SK-N-SH (cell line): ENCODE measurements around the gene TMEM117. TPM values are rescaled to one million over a fixed set of nuclear protein-coding genes. Genes with fewer than 3 reads are reported as not detected.

Experiments used
- CTCF ChIA-PET: fragments of 300-600, 350-600 bp; formaldehyde crosslinking; extraction: SDS; loops from one replicate; lab custom pipeline; 2021; lab: Yijun Ruan, JAX
- POLR2A ChIA-PET: fragments of 350-600 bp; sonication (Branson Sonifier 250); formaldehyde crosslinking; extraction: SDS; loops from one replicate; lab custom pipeline; 2020; ENCODE audit warnings: antibody characterized with exemption, inconsistent platforms; lab: Yijun Ruan, JAX
- DNase-seq: peaks from one replicate; pipeline ENCODE4 v3.0.0; 2012
- H2AFZ ChIP-seq: fragments of 200-600 bp; sonication (generic); 2 replicates; pipeline ENCODE4 v1.8.1; 2016; ENCODE audit warnings: antibody characterized with exemption, mild to moderate bottlenecking, low read depth
- H3F3A ChIP-seq: fragments of 200-600 bp; sonication (generic); replicated peaks from 2 replicates; pipeline ENCODE3; 2016; ENCODE audit warnings: antibody characterized with exemption, mild to moderate bottlenecking; ENCODE audit not compliant: insufficient read depth
- H3K27ac ChIP-seq, 2 experiments: fragments of 200-500 bp in 1 of 2; fragments of 200-600 bp in 1 of 2; sonication (Bioruptor generic) in 1 of 2; sonication (generic), shearing (Covaris generic) in 1 of 2; 2 replicates each; pipeline versions ENCODE4 v1.5.1 to v1.6.1; 2014 to 2016; ENCODE audit warnings: low read depth in 2 of 2, inconsistent platforms in 1 of 2, low read length in 1 of 2, mild to moderate bottlenecking in 1 of 2, mixed read lengths in 1 of 2
- H3K27me3 ChIP-seq: fragments of 200-600 bp; sonication (generic), shearing (Covaris generic); 2 replicates; pipeline ENCODE4 v1.6.1; 2016; ENCODE audit warnings: mixed run types; ENCODE audit not compliant: insufficient read depth
- H3K36me3 ChIP-seq, 2 experiments: fragments of 200-500 bp in 1 of 2; fragments of 200-600 bp in 1 of 2; sonication (Bioruptor generic) in 1 of 2; sonication (generic) in 1 of 2; replicated peaks in 1 of 2; 2 replicates each; pipeline versions ENCODE3 to v1.5.1; 2014 to 2016; ENCODE audit warnings: low read length in 1 of 2, mild to moderate bottlenecking in 1 of 2; ENCODE audit not compliant: insufficient read depth in 2 of 2, control insufficient read depth in 1 of 2
- H3K4me1 ChIP-seq, 2 experiments: fragments of 200-500 bp in 1 of 2; fragments of 200-600 bp in 1 of 2; sonication (Bioruptor generic) in 1 of 2; sonication (generic), shearing (Covaris generic) in 1 of 2; 2 replicates each; pipeline versions ENCODE4 v1.5.1 to v1.6.1; 2014 to 2016; ENCODE audit warnings: low read depth in 1 of 2, low read length in 1 of 2, mixed run types in 1 of 2; ENCODE audit not compliant: insufficient read depth in 2 of 2, control insufficient read depth in 1 of 2
- H3K4me2 ChIP-seq: fragments of 200-600 bp; sonication (generic), shearing (Covaris generic); 2 replicates; pipeline ENCODE4 v1.6.1; 2017; ENCODE audit warnings: mixed run types
- H3K4me3 ChIP-seq, 2 experiments: fragments of 200-500 bp in 1 of 2; fragments of 200-600 bp in 1 of 2; sonication (Bioruptor generic) in 1 of 2; sonication (generic), shearing (Covaris generic) in 1 of 2; 2 replicates each; pipeline versions ENCODE4 v1.5.1 to v1.8.1; 2014 to 2016; ENCODE audit warnings: low read depth in 2 of 2, inconsistent platforms in 1 of 2, low read length in 1 of 2, mild to moderate bottlenecking in 1 of 2, mixed read lengths in 1 of 2, moderate library complexity in 1 of 2
- H3K79me2 ChIP-seq: fragments of 200-600 bp; sonication (generic); 2 replicates; pipeline ENCODE4 v1.8.1; 2017; ENCODE audit warnings: mild to moderate bottlenecking; ENCODE audit not compliant: insufficient read depth
- H3K9ac ChIP-seq: fragments of 200-600 bp; sonication (generic); 2 replicates; pipeline ENCODE4 v1.6.1; 2017; ENCODE audit warnings: mixed run types
- H3K9me2 ChIP-seq: fragments of 200-600 bp; sonication (generic); 2 replicates; pipeline ENCODE4 v1.6.1; 2017; ENCODE audit warnings: mixed run types
- H3K9me3 ChIP-seq: fragments of 200-600 bp; sonication (generic); 2 replicates; pipeline ENCODE4 v1.6.1; 2017; ENCODE audit warnings: mixed run types, mild to moderate bottlenecking, moderate library complexity
- H4K20me1 ChIP-seq: fragments of 200-600 bp; sonication (generic); 2 replicates; pipeline ENCODE4 v1.6.1; 2017; ENCODE audit warnings: mild to moderate bottlenecking, mixed run types; ENCODE audit not compliant: insufficient read depth
- CHD2 ChIP-seq: fragments of 150-350 bp; IDR thresholded peaks from 2 replicates; pipeline ENCODE4 v1.6.1; 2018; ENCODE audit warnings: low read length; ENCODE audit not compliant: partially characterized antibody
- EP300 ChIP-seq, 2 experiments: IDR thresholded peaks; 2 replicates each; pipeline versions ENCODE4 v1.4.0 to v1.6.1; 2012; ENCODE audit warnings: borderline replicate concordance in 1 of 2, low read depth in 1 of 2, low read length in 1 of 2
- EZH2phosphoT487 ChIP-seq: fragments of 200-600 bp; sonication (generic); IDR thresholded peaks from 2 replicates; pipeline ENCODE4 v1.6.1; 2017; ENCODE audit warnings: low read depth, mixed run types, mild to moderate bottlenecking, antibody characterized with exemption, moderate library complexity, borderline replicate concordance
- FOSL2 ChIP-seq: IDR thresholded peaks from 2 replicates; pipeline ENCODE4 v1.4.0; 2012; ENCODE audit warnings: low read depth, mild to moderate bottlenecking, moderate library complexity, borderline replicate concordance
- GABPA ChIP-seq: IDR thresholded peaks from 2 replicates; pipeline ENCODE4 v1.4.0; 2012; ENCODE audit warnings: low read depth, mild to moderate bottlenecking
- GATA2 ChIP-seq: sonication (generic); formaldehyde crosslinking; IDR thresholded peaks from 2 replicates; pipeline ENCODE4 v1.5.0; 2020; ENCODE audit warnings: mild to moderate bottlenecking, missing genetic modification reagents
- JUND ChIP-seq: IDR thresholded peaks from 2 replicates; pipeline ENCODE4 v1.4.0; 2012
- MEF2A ChIP-seq: IDR thresholded peaks from 2 replicates; pipeline ENCODE4 v1.4.0; 2012; ENCODE audit warnings: low read depth, borderline replicate concordance
- PBX3 ChIP-seq: IDR thresholded peaks from 2 replicates; pipeline ENCODE4; 2012
- POLR2AphosphoS5 ChIP-seq: IDR thresholded peaks from 2 replicates; pipeline ENCODE4 v1.6.1; 2012; ENCODE audit warnings: low read depth, low read length
- RAD21 ChIP-seq: IDR thresholded peaks from 2 replicates; pipeline ENCODE4 v1.6.1; 2012; ENCODE audit warnings: mild to moderate bottlenecking, low read length
- REST ChIP-seq: IDR thresholded peaks from 2 replicates; pipeline ENCODE4 v1.6.1; 2012; ENCODE audit warnings: mild to moderate bottlenecking, low read depth, low read length, moderate library complexity
- RFX5 ChIP-seq: IDR thresholded peaks from 2 replicates; pipeline ENCODE4 v1.6.1; 2012; ENCODE audit warnings: mild to moderate bottlenecking, improper control_type of control experiment, low read length
- RXRA ChIP-seq: IDR thresholded peaks from 2 replicates; pipeline ENCODE4 v1.4.0; 2012; ENCODE audit warnings: low read depth, mild to moderate bottlenecking, borderline replicate concordance
- SIN3A ChIP-seq: IDR thresholded peaks from 2 replicates; pipeline ENCODE4 v1.6.1; 2012; ENCODE audit warnings: low read depth, mild to moderate bottlenecking, low read length, moderate library complexity, borderline replicate concordance
- TCF12 ChIP-seq: IDR thresholded peaks from 2 replicates; pipeline ENCODE4 v1.4.0; 2012
- WGBS: methylation state at CpG from one replicate; pipeline ENCODE4 v1.1.6; 2017; ENCODE audit warnings: low lambda C conversion rate; 5-methylcytosine and 5-hydroxymethylcytosine counted together
- polyA plus RNA-seq, 3 experiments: library from polyadenylated mRNA; depleted of rRNA; stranded (reverse); fragments of >200 nt; gene quantifications; 2 replicates each; pipeline ENCODE4 v1.2.3, GENCODE V29; 2012
- TF ChIP-seq, protein P1 (sequence below): IDR thresholded peaks from 2 replicates; pipeline ENCODE4 v1.4.0; 2012; ENCODE audit warnings: low read depth, borderline replicate concordance
- TF ChIP-seq, protein P2 (sequence below): IDR thresholded peaks from 2 replicates; pipeline ENCODE4 v1.4.0; 2012; ENCODE audit warnings: low read depth
- TF ChIP-seq, protein P3 (sequence below): fragments of 150-350 bp; IDR thresholded peaks from 2 replicates; pipeline ENCODE4 v1.6.1; 2017; ENCODE audit warnings: antibody characterized with exemption, low read length, low read depth, borderline replicate concordance

Gene TMEM117
- polyA plus RNA-seq, 1 of the 3 experiments (the other 2 are of a cell fraction), result 0.81 TPM

GRCh38 chr12:43964033-43964432 is 128.2 kb downstream of the TMEM117 start:
- Histone ChIP-seq H4K20me1 (no peaks in the 10 kb centered on the region), H3K9me2 (no peaks in the 10 kb centered on the region), H3K36me3 (no peaks in the 10 kb centered on the region), H3K4me2 (no peak overlapping the region), H3K9ac (no peak overlapping the region), H2AFZ (no peak overlapping the region), H3K4me3 (no peak overlapping the region), H3K9me3 (no peaks in the 10 kb centered on the region), H3K27ac (no peak overlapping the region), H3F3A (no peaks in the 10 kb centered on the region), H3K4me1 (peaks cover 2 to 6% of the 10 kb centered on the region in 2 experiments; a peak in 2 of 4 replicates), H3K27me3 (no peaks in the 10 kb centered on the region), H3K79me2 (no peaks in the 10 kb centered on the region)
- WGBS, result 86% methylated on average over 2 of the region's 2 CpGs
- TF ChIP-seq RXRA (no peak), EZH2phosphoT487 (no peak), REST (no peak), SIN3A (no peak), MEF2A (no peak), CHD2 (no peak), PBX3 (no peak), GABPA (no peak), EP300 (IDR thresholded peaks at IDR 0.05; ENCODE audit: borderline replicate concordance in 1 of 2, low read depth in 1 of 2, low read length in 1 of 2) (no peak)
- TF ChIP-seq, protein P1, sequence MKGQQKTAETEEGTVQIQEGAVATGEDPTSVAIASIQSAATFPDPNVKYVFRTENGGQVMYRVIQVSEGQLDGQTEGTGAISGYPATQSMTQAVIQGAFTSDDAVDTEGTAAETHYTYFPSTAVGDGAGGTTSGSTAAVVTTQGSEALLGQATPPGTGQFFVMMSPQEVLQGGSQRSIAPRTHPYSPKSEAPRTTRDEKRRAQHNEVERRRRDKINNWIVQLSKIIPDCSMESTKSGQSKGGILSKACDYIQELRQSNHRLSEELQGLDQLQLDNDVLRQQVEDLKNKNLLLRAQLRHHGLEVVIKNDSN, result no peak
- TF ChIP-seq, protein P2, sequence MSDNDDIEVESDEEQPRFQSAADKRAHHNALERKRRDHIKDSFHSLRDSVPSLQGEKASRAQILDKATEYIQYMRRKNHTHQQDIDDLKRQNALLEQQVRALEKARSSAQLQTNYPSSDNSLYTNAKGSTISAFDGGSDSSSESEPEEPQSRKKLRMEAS, result no peak
- ChIA-PET POLR2A (no interaction called here), CTCF (interaction anchor here (0.8 kb wide), 1 partner anchor 51 kb away, joined by 3 read pairs; no protein-coding TSS in a partner anchor)
- DNase-seq, result no peak

GRCh38 chr12:43964961-43965360 is 129.1 kb downstream of the TMEM117 start:
- H3F3A ChIP-seq, result peaks cover 3% of the 10 kb centered on the region
- no peaks in the 10 kb centered on the region for H3K9me2 ChIP-seq
- no peak overlapping the region for H3K27ac ChIP-seq
- H3K9ac ChIP-seq, result no peak overlapping the region
- no peak overlapping the region for H3K4me3 ChIP-seq
- CTCF ChIA-PET, result no interaction called here
- POLR2A ChIA-PET, result no interaction called here
- H3K79me2 ChIP-seq, result no peaks in the 10 kb centered on the region
- H3K27me3 ChIP-seq, result no peaks in the 10 kb centered on the region
- H3K36me3 ChIP-seq, result no peaks in the 10 kb centered on the region
- no peak for DNase-seq
- no peak overlapping the region for H3K4me2 ChIP-seq
- H3K9me3 ChIP-seq, result no peaks in the 10 kb centered on the region
- no peaks in the 10 kb centered on the region for H4K20me1 ChIP-seq
- WGBS, result 63% methylated on average over 3 of the region's 3 CpGs
- H3K4me1 ChIP-seq, result peaks cover 2 to 6% of the 10 kb centered on the region in 2 experiments; a peak in 2 of 4 replicates
- H2AFZ ChIP-seq, result no peak overlapping the region
- TF ChIP-seq MEF2A (no peak), JUND (no peak), FOSL2 (no peak), GABPA (no peak), POLR2AphosphoS5 (no peak), GATA2 (no peak), TCF12 (no peak), RAD21 (no peak), EP300 (IDR thresholded peaks at IDR 0.05; ENCODE audit: borderline replicate concordance in 1 of 2, low read depth in 1 of 2, low read length in 1 of 2) (no peak), RFX5 (no peak)
- TF ChIP-seq, protein P3, sequence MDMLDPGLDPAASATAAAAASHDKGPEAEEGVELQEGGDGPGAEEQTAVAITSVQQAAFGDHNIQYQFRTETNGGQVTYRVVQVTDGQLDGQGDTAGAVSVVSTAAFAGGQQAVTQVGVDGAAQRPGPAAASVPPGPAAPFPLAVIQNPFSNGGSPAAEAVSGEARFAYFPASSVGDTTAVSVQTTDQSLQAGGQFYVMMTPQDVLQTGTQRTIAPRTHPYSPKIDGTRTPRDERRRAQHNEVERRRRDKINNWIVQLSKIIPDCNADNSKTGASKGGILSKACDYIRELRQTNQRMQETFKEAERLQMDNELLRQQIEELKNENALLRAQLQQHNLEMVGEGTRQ, result no peak
